ENCODE measurements around the gene BMP2. TPM values are rescaled to one million over a fixed set of nuclear protein-coding genes. Genes with fewer than 3 reads are reported as not detected.
A peak's percentile ranks its signal among the peaks of the same experiment; 100 is the strongest.

Gene BMP2
- total RNA-seq, 4 donors from 2014 or later, result 19.1 to 27.1 (median 20.2) TPM

DNA sequence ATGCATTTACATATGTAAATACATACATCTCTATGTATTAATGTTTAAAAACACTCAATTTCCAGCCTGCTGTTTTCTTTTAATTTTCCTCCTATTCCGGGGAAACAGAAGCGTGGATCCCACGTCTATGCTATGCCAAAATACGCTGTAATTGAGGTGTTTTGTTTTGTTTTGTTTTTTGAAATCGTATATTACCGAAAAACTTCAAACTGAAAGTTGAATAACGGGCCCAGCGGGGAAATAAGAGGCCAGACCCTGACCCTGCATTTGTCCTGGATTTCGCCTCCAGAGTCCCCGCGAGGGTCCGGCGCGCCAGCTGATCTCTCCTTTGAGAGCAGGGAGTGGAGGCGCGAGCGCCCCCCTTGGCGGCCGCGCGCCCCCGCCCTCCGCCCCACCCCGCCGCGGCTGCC is 355 bp upstream of the BMP2 start:
- Histone ChIP-seq H3K4me1 (peaks cover 13 to 18% of the 10 kb centered on the region in 2 donors), H3K9me3 (no peaks in the 10 kb centered on the region), H3K4me3 (replicated peaks in 1 of 3) (peak overlapping the region in 2 of 3 donors; percentile 29 to 33), H3K27ac (peak overlapping the region; percentile 70 to 82 (median 78)), H3K36me3 (no peaks in the 10 kb centered on the region), H3K27me3 (no peaks in the 10 kb centered on the region)
- 4 to 5% methylated on average over 15 to 17 of the region's 26 CpGs for WGBS, 2 donors
- DNase-seq, result no peak
- TF ChIP-seq POLR2A (IDR thresholded peaks at IDR 0.05), result no peak
- intact Hi-C loops (cut with DNase I), result loop anchor here (5.0 kb wide), 2 partner anchors 50 to 130 kb away; no protein-coding TSS in a partner anchor

DNA sequence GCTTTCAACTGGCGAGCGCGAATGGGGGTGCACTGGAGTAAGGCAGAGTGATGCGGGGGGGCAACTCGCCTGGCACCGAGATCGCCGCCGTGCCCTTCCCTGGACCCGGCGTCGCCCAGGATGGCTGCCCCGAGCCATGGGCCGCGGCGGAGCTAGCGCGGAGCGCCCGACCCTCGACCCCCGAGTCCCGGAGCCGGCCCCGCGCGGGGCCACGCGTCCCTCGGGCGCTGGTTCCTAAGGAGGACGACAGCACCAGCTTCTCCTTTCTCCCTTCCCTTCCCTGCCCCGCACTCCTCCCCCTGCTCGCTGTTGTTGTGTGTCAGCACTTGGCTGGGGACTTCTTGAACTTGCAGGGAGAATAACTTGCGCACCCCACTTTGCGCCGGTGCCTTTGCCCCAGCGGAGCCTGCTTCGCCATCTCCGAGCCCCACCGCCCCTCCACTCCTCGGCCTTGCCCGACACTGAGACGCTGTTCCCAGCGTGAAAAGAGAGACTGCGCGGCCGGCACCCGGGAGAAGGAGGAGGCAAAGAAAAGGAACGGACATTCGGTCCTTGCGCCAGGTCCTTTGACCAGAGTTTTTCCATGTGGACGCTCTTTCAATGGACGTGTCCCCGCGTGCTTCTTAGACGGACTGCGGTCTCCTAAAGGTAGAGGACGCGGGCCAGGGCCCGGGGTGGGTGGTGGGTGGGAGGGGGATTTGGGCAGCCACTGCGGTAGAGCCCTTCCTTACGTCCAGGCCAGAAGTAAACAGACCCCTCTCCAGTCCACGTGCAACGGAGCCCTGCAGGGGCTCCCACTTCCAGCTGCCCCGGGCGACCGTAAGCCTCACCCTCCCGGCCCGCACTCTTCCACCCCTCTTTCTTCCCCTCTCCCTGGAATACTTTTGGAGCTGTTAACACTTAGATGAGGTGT is 998 bp downstream of the BMP2 start:
- DNase-seq, result peak; percentile 61 to 69
- intact Hi-C loops (cut with DNase I), result loop anchor here (5.0 kb wide), 2 partner anchors 51 to 131 kb away; no protein-coding TSS in a partner anchor

DNA sequence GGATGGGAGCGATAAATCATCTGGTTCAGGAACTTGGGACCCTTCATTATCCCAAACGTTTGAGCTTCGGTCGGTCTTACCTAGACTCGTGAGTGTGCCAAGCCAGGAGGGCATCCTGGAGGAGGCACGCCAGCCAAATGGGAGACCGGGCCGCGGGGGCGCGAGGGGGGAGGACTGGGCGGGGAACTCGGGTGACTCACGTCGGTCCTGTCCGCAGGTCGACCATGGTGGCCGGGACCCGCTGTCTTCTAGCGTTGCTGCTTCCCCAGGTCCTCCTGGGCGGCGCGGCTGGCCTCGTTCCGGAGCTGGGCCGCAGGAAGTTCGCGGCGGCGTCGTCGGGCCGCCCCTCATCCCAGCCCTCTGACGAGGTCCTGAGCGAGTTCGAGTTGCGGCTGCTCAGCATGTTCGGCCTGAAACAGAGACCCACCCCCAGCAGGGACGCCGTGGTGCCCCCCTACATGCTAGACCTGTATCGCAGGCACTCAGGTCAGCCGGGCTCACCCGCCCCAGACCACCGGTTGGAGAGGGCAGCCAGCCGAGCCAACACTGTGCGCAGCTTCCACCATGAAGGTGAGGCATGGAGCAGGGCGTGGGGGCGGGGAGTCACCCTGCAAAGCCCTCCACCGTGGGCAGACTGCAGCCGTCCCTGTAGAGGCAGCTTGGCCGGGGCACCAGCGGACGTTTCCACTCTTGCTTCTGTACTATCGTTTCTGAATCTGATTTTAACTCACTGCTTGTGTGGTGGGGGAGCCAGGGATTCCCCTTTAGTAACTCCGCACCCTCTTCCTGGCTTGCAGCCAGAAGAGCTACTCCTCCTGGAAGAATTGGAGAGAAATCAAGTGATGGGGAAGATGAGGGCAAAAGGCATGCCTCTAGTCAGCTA is 2.7 kb downstream of the BMP2 start:
- WGBS, 2 donors, result 4% methylated on average over 17 to 31 of the region's 55 CpGs
- TF ChIP-seq CTCF (IDR thresholded peaks at IDR 0.05), result no peak
- TF ChIP-seq POLR2A (IDR thresholded peaks at IDR 0.05), result peak in 1 of 2 donors; percentile 37
- H3K9me3 ChIP-seq, result no peaks in the 10 kb centered on the region
- peak overlapping the region; percentile 18 to 70 (median 42) for H3K27ac ChIP-seq
- H3K27me3 ChIP-seq, result no peaks in the 10 kb centered on the region
- H3K4me1 ChIP-seq, result peaks cover 13 to 18% of the 10 kb centered on the region in 2 donors
- H3K36me3 ChIP-seq, result no peaks in the 10 kb centered on the region
- peak; percentile 68 to 77 for DNase-seq
- intact Hi-C loops (cut with DNase I), result loop anchor here (5.0 kb wide), 2 partner anchors 53 to 133 kb away; no protein-coding TSS in a partner anchor
- H3K4me3 ChIP-seq (replicated peaks in 1 of 3), result peak overlapping the region; percentile 21 to 87 (median 48)

More for the DNA sequence above, 998 bp downstream of the BMP2 start:
- H3K27me3 ChIP-seq, result no peaks in the 10 kb centered on the region
- H3K4me3 ChIP-seq (replicated peaks in 1 of 3), result peak overlapping the region; percentile 21 to 87 (median 86)
- H3K4me1 ChIP-seq, result peaks cover 13 to 18% of the 10 kb centered on the region in 2 donors
- H3K36me3 ChIP-seq, result no peaks in the 10 kb centered on the region
- TF ChIP-seq CTCF (IDR thresholded peaks at IDR 0.05) (no peak), POLR2A (IDR thresholded peaks at IDR 0.05) (no peak)
- no peaks in the 10 kb centered on the region for H3K9me3 ChIP-seq
- peak overlapping the region; percentile 80 to 93 (median 89) for H3K27ac ChIP-seq
- WGBS, 2 donors, result 1% methylated on average over 42 to 50 of the region's 70 CpGs

- 52 to 60% methylated on average over 3 of the region's 3 CpGs for WGBS, 2 donors
Measured at GRCh38 chr20:6770786-6771100, 3.3 kb downstream of the BMP2 start.

More at GRCh38 chr20:6770786-6771100, 3.3 kb downstream of the BMP2 start:
- Histone ChIP-seq H3K27ac (peak overlapping the region in 2 of 3 donors; percentile 18 to 70), H3K4me3 (replicated peaks in 1 of 3) (peak overlapping the region in 2 of 3 donors; percentile 21 to 87), H3K9me3 (no peaks in the 10 kb centered on the region), H3K36me3 (no peaks in the 10 kb centered on the region), H3K4me1 (peaks cover 11 to 18% of the 10 kb centered on the region in 2 donors), H3K27me3 (no peaks in the 10 kb centered on the region)
- TF ChIP-seq POLR2A (IDR thresholded peaks at IDR 0.05) (no peak), CTCF (IDR thresholded peaks at IDR 0.05) (no peak)
- no peak for DNase-seq
- intact Hi-C loops (cut with DNase I), result no loop called here

All from thyroid gland (tissue), 4 donors.